HG03095 (cell line): ENCODE results near the gene WASHC3.
"Not testable (repeated sequence)": the region's sequence is repeated elsewhere in the genome, so short reads cannot be mapped to it uniquely, and the experiment has no call there.

Experiments
- ATAC-seq: cut with Tn5 transposase; IDR thresholded peaks from one replicate; pipeline ENCODE4 v1.9.1; 2021; ENCODE audit warnings: moderate library complexity; ENCODE audit not compliant: unreplicated experiment

The WASHC3 gene, protein sequence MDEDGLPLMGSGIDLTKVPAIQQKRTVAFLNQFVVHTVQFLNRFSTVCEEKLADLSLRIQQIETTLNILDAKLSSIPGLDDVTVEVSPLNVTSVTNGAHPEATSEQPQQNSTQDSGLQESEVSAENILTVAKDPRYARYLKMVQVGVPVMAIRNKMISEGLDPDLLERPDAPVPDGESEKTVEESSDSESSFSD

GRCh38 chr12:102061560-102062418 is at the start of gene WASHC3:
Gene WASHC3, minus strand, starts transcription at chr12:102061991. Its CDS starts 29 bp downstream, at chr12:102061962.
- peak; percentile 96 for ATAC-seq

GRCh38 chr12:102110782-102111181 is 49.0 kb upstream of the WASHC3 start:
- no peak for ATAC-seq

DNA sequence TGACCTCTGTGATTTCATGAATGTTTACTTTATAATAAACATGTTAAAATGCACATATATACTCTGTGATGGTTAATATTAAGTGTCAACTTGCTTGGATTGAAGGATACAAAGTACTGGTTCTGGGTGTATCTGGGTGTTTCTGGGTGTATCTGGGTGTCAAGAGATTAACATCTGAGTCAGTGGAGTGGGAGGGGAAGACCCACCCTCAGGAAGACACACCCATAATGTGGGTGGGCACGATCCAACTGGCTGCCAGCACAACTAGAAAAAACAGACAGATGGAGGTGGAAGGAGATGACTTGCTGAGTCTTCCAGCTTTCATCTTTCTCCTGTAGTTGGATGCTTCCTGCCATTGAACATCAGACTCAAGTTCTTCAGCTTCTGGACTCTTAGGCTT is 46.2 kb upstream of the WASHC3 start:
- ATAC-seq, result no peak

- no peak for ATAC-seq
Measured at GRCh38 chr12:102106905-102107304, 45.1 kb upstream of the WASHC3 start.

GRCh38 chr12:102096855-102097254 is 35.1 kb upstream of the WASHC3 start:
- no peak for ATAC-seq

DNA sequence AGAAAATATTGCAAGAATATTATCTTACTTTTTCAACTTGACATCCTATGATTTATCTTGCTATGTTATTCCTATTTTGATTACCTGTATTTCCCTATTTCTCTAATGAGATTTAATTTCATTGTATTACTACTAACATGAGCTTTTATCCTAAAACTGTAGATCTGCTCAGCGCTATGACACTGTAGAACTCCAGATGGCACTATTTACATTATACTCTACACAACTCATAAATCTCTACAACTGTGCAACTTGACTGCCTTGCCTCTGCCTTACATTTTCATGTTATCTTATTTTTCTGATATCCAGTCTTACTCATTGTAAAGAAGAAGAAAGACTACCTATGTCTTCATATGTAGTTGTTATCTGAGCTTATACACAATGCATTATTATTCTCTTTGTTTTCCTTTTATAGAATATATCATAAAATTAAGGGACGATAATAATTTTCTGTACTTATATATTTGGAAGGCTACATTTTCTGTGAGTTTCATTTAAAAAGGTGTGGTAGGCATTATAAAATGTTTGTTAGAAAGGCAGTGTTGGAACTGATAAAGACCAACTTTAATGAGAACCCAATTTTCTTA is 34.0 kb upstream of the WASHC3 start:
- no peak for ATAC-seq

- ATAC-seq, result no peak
Measured at GRCh38 chr12:102093319-102093718, 31.5 kb upstream of the WASHC3 start.

DNA sequence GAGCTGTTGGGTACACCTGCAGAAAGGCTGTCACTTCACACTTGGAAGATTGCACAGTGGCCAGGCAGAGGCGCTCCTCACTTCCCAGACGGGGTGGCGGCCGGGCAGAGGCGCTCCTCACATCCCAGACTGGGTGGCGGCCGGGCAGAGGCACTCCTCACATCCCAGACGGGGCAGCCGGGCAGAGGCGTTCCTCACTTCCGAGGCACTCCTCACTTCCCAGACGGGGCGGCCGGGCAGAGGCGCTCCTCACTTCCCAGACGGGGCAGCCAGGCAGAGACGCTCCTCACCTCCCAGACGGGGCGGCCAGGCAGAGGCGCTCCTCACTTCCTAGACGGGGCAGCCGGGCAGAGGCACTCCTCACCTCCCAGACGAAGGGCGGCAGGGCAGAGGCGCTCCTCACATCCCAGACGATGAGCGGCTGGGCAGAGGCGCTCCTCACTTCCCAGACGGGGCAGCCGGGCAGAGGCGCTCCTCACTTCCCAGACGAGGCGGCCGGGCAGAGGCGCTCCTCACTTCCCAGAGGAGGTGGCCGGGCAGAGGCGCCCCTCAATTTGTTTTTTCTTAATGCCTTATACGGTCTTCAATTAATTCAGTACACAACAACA is 27.5 kb upstream of the WASHC3 start:
- ATAC-seq, result not testable (repeated sequence)

- no peak for ATAC-seq
Measured at GRCh38 chr12:102080842-102081241, 19.1 kb upstream of the WASHC3 start.

DNA sequence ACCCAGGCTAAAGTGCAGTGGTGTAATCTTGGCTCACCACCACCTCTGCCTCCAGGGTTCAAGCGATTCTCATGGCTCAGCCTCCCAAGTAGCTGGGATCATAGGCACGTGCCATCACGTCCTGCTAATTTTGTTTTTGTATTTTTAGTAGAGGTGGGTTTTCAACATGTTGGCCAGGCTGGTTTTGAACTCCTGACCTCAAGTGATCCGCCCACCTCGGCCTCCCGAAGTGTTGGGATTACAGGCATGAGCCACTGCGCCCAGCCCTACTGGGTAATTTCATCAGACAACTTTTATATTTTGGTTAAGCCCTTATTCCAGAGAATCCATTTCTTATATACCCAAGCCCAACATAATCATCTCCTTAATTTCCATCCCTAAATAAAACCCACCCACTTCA is 10.3 kb upstream of the WASHC3 start:
- not testable (repeated sequence) for ATAC-seq

DNA sequence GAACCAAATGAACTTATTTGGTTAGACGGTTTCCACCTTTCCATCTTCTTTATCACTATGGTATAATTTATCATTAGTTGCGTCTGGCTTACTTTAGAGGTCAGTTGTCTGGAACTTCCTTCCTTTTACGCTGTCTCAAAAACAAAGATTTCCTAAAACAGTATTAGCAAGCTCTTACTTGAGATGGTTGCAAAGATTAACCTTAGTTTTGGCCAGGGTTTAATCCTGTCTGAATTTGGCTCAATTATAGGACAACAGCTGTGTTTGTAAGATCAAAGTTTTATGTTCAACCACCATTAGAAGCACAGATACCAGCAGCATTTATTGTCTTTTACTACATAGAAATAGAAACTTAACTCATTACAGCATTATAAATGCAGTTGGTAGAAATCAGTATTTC is 7.9 kb upstream of the WASHC3 start:
- no peak for ATAC-seq

DNA sequence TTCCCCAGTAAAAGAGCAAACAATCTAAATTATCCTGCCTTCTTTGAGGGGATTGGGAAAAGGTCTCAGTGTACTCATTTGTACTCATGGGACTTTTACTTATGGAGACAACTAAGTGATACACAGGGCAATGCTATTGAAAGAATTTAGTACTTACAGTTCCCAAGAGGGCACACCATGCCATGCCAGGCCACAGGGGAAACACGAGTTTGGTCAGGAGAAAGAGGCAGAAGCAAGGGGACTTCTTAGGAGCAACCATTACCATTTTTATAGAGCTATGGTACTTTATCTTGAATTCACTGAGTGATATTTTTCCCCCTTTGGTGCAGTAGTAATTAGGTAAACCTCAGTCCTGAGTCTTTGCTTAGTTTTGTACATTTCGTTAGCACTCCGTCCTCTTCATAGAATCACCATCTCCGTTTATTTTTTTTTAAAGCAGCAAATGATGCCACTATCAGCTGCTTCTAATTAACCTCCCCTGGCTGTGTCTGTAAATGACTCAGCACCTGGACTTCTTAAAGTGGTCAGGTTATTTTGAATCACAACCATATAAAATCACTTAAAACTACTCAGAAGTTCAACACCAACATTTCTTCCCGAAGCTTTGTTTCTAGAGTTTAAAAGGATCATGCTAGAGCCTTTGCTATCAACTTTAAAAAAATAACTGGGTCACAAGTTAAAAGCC is 5.9 kb upstream of the WASHC3 start:
- ATAC-seq, result no peak

- ATAC-seq, result no peak
Measured at GRCh38 chr12:102064476-102064875, 2.7 kb upstream of the WASHC3 start.

DNA sequence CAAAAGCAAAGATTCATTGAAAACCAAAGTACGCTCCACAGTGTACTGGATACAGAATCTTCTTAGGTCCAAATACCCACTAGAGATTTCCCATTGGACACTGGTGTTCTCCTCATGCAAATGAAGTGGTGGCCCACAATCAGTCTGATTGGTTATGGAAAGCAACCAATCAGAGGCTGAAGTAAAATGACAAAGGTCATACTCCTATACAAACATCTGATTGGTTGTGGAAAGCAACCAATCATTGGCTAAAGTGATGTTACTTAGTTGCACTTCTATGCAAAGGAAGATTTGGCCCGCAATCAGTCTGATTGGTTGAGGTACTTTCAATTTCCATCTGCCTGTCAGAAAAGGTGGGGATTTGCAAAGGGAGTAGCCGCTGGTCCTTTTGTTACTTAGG is 1.3 kb upstream of the WASHC3 start:
- no peak for ATAC-seq

DNA sequence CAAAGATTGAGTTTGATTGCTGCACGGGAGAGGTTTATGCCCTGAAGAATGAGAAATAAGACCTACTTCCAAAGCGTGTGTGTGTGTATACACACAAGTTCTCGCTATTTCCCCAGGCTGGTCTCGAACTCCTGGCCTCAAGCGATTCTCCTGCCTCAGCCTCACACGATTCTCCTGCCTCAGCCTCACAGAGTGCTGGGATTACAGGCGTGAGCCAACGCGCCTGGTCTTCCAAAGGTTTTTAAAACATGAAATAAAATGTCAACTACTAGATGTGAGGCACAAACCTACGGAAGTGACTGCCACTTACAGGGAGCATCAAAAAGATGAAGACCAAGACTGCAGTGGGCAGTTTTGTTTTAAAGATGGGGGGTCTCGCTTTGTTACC is 622 bp upstream of the WASHC3 start:
- ATAC-seq, result no peak

GRCh38 chr12:102061096-102061559 is 663 bp downstream of the WASHC3 start:
- ATAC-seq, result peak; percentile 27

GRCh38 chr12:102059343-102059742 is 2.4 kb downstream of the WASHC3 start:
- no peak for ATAC-seq

DNA sequence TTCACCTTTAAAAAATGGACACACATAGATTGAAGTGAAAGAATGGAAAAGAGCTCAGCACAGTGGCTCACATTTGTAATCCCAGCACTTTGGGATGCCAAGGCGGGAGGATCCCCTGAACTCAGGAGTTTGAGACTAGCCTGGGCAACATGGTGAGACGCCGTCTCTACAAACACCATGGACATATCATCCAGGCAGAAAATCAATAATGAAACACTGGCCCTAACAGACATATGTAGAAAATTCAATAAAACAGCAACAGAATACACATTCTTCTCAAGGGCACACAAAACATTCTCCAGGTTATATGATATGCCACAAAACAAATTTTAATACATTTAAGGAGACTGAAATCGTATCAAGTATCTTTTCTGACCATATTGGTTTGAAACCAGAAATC is 7.4 kb downstream of the WASHC3 start:
- no peak for ATAC-seq

DNA sequence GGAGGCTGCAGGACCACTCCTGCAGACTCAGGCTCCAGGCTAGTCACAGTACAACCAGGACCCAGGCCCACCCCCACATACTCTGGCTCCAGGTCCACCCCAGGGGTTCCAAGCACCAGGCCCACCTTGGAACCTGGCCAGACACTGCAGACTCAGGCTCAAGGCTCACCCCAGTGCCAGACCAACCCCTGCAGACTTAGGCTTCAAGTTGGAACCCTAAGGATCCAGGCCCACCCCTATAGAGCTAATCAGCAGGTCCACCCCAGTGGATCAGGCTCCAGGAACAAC is 8.8 kb downstream of the WASHC3 start:
- no peak for ATAC-seq

DNA sequence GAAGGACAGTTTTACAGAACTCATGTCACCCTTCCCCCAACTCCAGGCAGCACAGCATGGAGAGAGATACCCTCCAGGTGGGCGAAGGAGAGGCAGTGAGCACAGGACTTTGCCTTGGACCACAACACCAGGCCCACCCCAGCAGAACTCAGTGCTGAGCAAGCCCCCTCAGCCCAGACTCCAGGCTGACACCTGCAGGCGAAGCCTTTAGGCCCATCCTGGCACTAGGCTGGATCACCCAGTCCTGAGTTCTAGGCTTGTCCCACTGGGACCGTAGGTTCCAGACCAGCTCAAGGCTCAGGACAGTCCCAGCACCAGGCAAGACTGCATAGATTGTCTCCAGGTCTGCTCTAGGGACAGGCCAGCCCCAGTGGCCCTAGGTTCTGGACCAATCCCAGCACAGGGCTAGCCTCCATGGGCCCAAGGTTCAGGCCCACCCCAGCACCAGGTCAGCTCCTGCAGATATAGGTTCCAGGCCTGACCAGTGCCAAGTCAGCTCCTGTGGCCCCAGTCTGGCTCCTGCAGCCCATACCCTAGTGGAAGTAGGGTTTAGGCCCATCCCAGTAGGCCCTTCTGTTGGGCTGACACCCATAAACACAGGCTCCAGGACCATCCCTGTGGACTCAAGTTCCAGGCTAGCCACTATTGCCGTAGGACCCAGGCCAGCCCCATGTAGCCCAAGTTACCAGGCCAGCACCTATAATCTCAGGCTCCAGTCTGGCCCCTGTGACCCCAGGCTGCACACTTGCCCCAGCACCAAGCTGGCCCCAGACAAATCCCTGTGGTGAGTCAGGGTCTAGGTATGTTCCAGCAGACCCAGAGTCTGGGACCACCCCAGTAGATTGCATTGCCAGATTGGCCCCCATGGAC is 9.4 kb downstream of the WASHC3 start:
- ATAC-seq, result no peak
